ENCODE data around the gene RMI2.

DNA sequence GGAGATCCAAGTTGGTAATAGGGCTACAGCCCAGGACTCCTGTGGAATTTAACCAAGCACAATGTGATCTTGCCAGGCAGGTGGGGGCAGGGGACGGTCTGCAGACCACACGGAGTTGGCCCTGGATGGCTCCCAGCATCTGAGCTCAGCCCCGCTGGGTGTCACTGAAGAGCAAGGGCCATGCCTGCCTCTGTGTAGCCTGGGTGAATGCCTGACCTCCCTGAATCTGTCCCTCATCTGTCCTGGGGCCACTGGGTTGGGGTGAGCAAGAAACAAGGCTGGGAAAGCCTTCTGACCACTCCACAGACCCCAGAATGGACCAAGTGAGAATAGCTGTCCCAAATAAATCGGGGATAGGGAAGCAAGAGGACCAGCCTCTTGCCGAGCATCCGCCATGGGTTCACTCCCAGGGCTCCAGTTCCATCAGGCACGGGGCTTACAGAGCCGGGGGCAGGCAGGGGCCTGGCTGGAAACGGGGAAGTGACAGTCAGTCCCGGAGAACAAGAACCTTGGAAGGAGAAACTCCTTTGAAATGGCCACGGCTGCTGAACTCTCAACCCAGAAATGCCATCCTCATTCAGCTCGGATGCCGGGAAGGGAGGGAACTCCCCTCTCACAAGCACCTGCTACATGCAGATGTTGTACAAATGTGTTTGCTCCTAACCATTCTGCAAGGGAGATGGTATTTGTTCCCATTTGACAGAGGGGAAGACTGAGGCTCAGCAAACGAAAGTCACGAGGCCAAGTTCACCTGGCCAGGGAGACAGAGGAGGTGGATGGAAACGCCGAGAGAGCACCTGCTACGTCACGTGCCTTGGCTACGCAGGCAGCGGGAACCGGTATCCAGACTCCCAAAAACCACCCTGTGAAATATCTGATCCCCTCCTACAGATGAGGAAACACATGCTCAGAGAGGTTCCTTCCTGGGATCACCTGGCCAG, 50.0 kb downstream of the RMI2 start:
- TF ChIP-seq, protein P1, sequence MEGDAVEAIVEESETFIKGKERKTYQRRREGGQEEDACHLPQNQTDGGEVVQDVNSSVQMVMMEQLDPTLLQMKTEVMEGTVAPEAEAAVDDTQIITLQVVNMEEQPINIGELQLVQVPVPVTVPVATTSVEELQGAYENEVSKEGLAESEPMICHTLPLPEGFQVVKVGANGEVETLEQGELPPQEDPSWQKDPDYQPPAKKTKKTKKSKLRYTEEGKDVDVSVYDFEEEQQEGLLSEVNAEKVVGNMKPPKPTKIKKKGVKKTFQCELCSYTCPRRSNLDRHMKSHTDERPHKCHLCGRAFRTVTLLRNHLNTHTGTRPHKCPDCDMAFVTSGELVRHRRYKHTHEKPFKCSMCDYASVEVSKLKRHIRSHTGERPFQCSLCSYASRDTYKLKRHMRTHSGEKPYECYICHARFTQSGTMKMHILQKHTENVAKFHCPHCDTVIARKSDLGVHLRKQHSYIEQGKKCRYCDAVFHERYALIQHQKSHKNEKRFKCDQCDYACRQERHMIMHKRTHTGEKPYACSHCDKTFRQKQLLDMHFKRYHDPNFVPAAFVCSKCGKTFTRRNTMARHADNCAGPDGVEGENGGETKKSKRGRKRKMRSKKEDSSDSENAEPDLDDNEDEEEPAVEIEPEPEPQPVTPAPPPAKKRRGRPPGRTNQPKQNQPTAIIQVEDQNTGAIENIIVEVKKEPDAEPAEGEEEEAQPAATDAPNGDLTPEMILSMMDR (IDR thresholded peaks at IDR 0.05), result no peak
- no peak for TF ChIP-seq POLR2A (IDR thresholded peaks at IDR 0.05)
